Trophoblast cell (in vitro differentiated cells and primary cell): Measurements from ENCODE around the gene EIF3A.

Experiments
- DNase-seq, 2 donors: peaks; one replicate each; pipeline ENCODE4 v3.0.0-alpha.2; 2016
- H2AFZ ChIP-seq: 2 replicates; pipeline ENCODE4 v1.6.1; 2013; ENCODE audit warnings: low read length, moderate library complexity, mild to moderate bottlenecking; ENCODE audit not compliant: insufficient read depth, poor library complexity
- H2AK5ac ChIP-seq: 2 replicates; pipeline ENCODE4 v1.6.1; 2013; ENCODE audit warnings: mild to moderate bottlenecking, low read length
- H2BK120ac ChIP-seq: 2 replicates; pipeline ENCODE4 v1.6.1; 2013; ENCODE audit warnings: low read length, mild to moderate bottlenecking, moderate library complexity; ENCODE audit not compliant: insufficient read depth, poor library complexity
- H2BK12ac ChIP-seq: 2 replicates; pipeline ENCODE4 v1.6.1; 2013; ENCODE audit warnings: mild to moderate bottlenecking, low read length, moderate library complexity
- H2BK5ac ChIP-seq: 2 replicates; pipeline ENCODE4 v1.6.1; 2013; ENCODE audit warnings: low read length, low read depth, moderate library complexity, mild to moderate bottlenecking; ENCODE audit not compliant: poor library complexity
- H3K14ac ChIP-seq: 2 replicates; pipeline ENCODE4 v1.6.1; 2013; ENCODE audit warnings: mild to moderate bottlenecking, low read length
- H3K18ac ChIP-seq: 2 replicates; pipeline ENCODE4 v1.6.1; 2013; ENCODE audit warnings: mild to moderate bottlenecking, low read length
- H3K23ac ChIP-seq: 2 replicates; pipeline ENCODE4 v1.6.1; 2013; ENCODE audit warnings: low read length
- H3K27ac ChIP-seq: 2 replicates; pipeline ENCODE4 v1.5.1; 2013; ENCODE audit warnings: low read depth, mild to moderate bottlenecking, inconsistent platforms, low read length, moderate library complexity
- H3K27me3 ChIP-seq: 2 replicates; pipeline ENCODE4 v1.6.1; 2013; ENCODE audit warnings: inconsistent platforms, mild to moderate bottlenecking, low read length, moderate library complexity; ENCODE audit not compliant: insufficient read depth
- H3K36me3 ChIP-seq, 2 experiments: 1 replicate in 1 of 2; 2 replicates in 1 of 2; pipeline ENCODE4 v1.6.1; 2013; ENCODE audit warnings: low read length in 2 of 2, mild to moderate bottlenecking in 2 of 2, moderate library complexity in 1 of 2; ENCODE audit not compliant: insufficient read depth in 2 of 2, control insufficient read depth in 1 of 2
- H3K4ac ChIP-seq: 2 replicates; pipeline ENCODE4 v1.6.1; 2013; ENCODE audit warnings: low read depth, mild to moderate bottlenecking, low read length, moderate library complexity
- H3K4me1 ChIP-seq, 2 experiments: 1 replicate in 1 of 2; 2 replicates in 1 of 2; pipeline ENCODE4 v1.6.1; 2013; ENCODE audit warnings: low read length in 2 of 2, mild to moderate bottlenecking in 2 of 2, moderate library complexity in 1 of 2; ENCODE audit not compliant: insufficient read depth in 2 of 2, control insufficient read depth in 1 of 2
- H3K4me2 ChIP-seq: 2 replicates; pipeline ENCODE4 v1.6.1; 2013; ENCODE audit warnings: inconsistent platforms, mild to moderate bottlenecking, low read length, moderate library complexity
- H3K4me3 ChIP-seq: 2 replicates; pipeline ENCODE4 v1.5.1; 2013; ENCODE audit warnings: mild to moderate bottlenecking, low read depth, low read length, inconsistent platforms
- H3K79me1 ChIP-seq: one replicate; pipeline ENCODE4 v1.6.1; 2013; ENCODE audit warnings: low read length
- H3K79me2 ChIP-seq: 2 replicates; pipeline ENCODE4 v1.6.1; 2013; ENCODE audit warnings: low read length, mild to moderate bottlenecking; ENCODE audit not compliant: control insufficient read depth, insufficient read depth, poor library complexity
- H3K9ac ChIP-seq: 2 replicates; pipeline ENCODE4 v1.6.1; 2013; ENCODE audit warnings: mild to moderate bottlenecking, low read length
- H3K9me3 ChIP-seq: 2 replicates; pipeline ENCODE4 v1.6.1; 2013; ENCODE audit warnings: low read depth, mild to moderate bottlenecking, control low read depth, inconsistent platforms, low read length; ENCODE audit not compliant: insufficient read depth
- H4K12ac ChIP-seq: 2 replicates; pipeline ENCODE4 v1.6.1; 2013; ENCODE audit warnings: low read depth, mild to moderate bottlenecking, low read length, moderate library complexity
- H4K8ac ChIP-seq: 2 replicates; pipeline ENCODE4 v1.6.1; 2013; ENCODE audit warnings: low read depth, mild to moderate bottlenecking, low read length, moderate library complexity
- H4K91ac ChIP-seq: one replicate; pipeline ENCODE4 v1.6.1; 2013; ENCODE audit warnings: low read depth, mild to moderate bottlenecking, low read length, moderate library complexity
- WGBS: extraction: QIAGEN DNeasy Blood & Tissue Kit; methylation state at CpG from one replicate; pipeline ENCODE4 v1.1.7; 2013; ENCODE audit warnings: missing lambda C conversion rate; ENCODE audit not compliant: insufficient read length, insufficient coverage; ENCODE audit errors: extremely low coverage; 5-methylcytosine and 5-hydroxymethylcytosine counted together

EIF3A gene

GRCh38 chr10:119020627-119020946 is 60.0 kb downstream of the EIF3A start:
- WGBS: no CpG with 5 or more reads among the region's 2 CpGs
- no peaks in the 10 kb centered on the region for H3K36me3 ChIP-seq

GRCh38 chr10:119007211-119007574 is 73.4 kb downstream of the EIF3A start:
- no peaks in the 10 kb centered on the region for H3K36me3 ChIP-seq
- H4K12ac ChIP-seq: no peak overlapping the region
- no peak overlapping the region for H3K27ac ChIP-seq
- no peaks in the 10 kb centered on the region for H3K79me2 ChIP-seq
- no peak overlapping the region for H2AK5ac ChIP-seq
- no peak overlapping the region for H3K4me2 ChIP-seq
- H2BK5ac ChIP-seq: no peak overlapping the region
- no peak overlapping the region for H3K18ac ChIP-seq
- H3K79me1 ChIP-seq: no peaks in the 10 kb centered on the region
- DNase-seq: no peak
- no peak overlapping the region for H3K4ac ChIP-seq
- H3K27me3 ChIP-seq: no peaks in the 10 kb centered on the region
- H3K9me3 ChIP-seq: peaks cover 2% of the 10 kb centered on the region
- H2AFZ ChIP-seq: no peak overlapping the region
- H3K9ac ChIP-seq: no peak overlapping the region
- H3K4me1 ChIP-seq: peaks cover 3 to 4% of the 10 kb centered on the region in 2 experiments
- H3K4me3 ChIP-seq: no peak overlapping the region
- no CpG with 5 or more reads among the region's 4 CpGs for WGBS
- H4K8ac ChIP-seq: no peak overlapping the region
- H4K91ac ChIP-seq: no peak overlapping the region
- no peak overlapping the region for H3K14ac ChIP-seq
- no peak overlapping the region for H2BK120ac ChIP-seq
- H2BK12ac ChIP-seq: no peak overlapping the region
- H3K23ac ChIP-seq: no peak overlapping the region

More at GRCh38 chr10:119020627-119020946, 60.0 kb downstream of the EIF3A start:
- H3K4me2 ChIP-seq: no peak overlapping the region
- no peak overlapping the region for H3K14ac ChIP-seq
- no peak overlapping the region for H2BK120ac ChIP-seq
- no peaks in the 10 kb centered on the region for H3K9me3 ChIP-seq
- H4K8ac ChIP-seq: no peak overlapping the region
- no peak overlapping the region for H4K12ac ChIP-seq
- no peak overlapping the region for H3K9ac ChIP-seq
- H3K4ac ChIP-seq: no peak overlapping the region
- H2BK5ac ChIP-seq: no peak overlapping the region
- H3K23ac ChIP-seq: no peak overlapping the region
- no peak overlapping the region for H4K91ac ChIP-seq
- H3K27me3 ChIP-seq: no peaks in the 10 kb centered on the region
- H2AK5ac ChIP-seq: no peak overlapping the region
- no peak overlapping the region for H3K4me3 ChIP-seq
- H3K4me1 ChIP-seq: peaks cover 25 to 28% of the 10 kb centered on the region in 2 experiments
- H2BK12ac ChIP-seq: no peak overlapping the region
- no peak for DNase-seq
- peaks cover 2% of the 10 kb centered on the region for H3K79me2 ChIP-seq
- H3K79me1 ChIP-seq: no peaks in the 10 kb centered on the region
- no peak overlapping the region for H3K18ac ChIP-seq
- H3K27ac ChIP-seq: no peak overlapping the region
- no peak overlapping the region for H2AFZ ChIP-seq

DNA sequence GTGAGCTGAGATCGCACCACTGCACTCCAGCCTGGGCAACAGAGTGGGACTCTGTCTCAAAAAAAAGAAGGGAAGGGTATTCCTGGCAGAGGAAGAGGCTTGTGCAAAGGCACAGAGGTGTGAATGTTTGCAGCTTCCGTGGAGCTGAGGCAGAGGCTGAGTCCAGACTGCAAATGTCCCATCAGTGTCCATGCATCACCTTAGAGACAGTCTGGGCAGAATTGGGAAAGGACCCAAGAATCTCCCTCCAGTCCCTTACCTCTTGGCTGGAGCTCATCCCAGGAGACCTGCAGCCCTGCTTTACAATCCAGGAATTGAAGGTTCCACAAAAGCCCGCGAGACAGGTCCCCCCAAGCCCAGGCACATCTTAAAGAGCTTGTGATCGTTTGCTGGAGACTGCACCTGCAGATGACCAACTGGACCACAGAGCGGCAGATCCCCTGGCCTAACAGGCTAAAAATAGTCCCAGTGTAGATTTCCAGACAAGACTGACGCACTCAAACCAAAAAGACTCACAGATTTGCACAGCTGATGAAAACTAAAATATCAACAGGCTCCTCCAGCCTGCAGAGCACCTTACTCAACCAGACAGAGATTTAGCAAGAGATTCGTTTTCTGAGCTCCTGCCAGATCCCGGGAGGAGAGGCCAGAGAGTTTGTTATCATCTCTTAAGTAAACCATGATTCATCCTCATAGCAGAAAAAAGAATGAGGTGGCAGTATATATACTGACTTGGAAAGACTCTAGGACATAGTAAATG is 74.0 kb downstream of the EIF3A start:
- Histone ChIP-seq H3K27me3 (no peaks in the 10 kb centered on the region), H3K14ac (no peak overlapping the region), H3K79me2 (no peaks in the 10 kb centered on the region), H2AFZ (no peak overlapping the region), H2BK12ac (no peak overlapping the region), H2BK120ac (no peak overlapping the region), H4K12ac (no peak overlapping the region), H3K36me3 (no peaks in the 10 kb centered on the region), H2BK5ac (no peak overlapping the region), H3K18ac (no peak overlapping the region), H3K4me3 (no peak overlapping the region), H3K4me1 (peaks cover 3 to 4% of the 10 kb centered on the region in 2 experiments), H3K4me2 (no peak overlapping the region), H3K79me1 (no peaks in the 10 kb centered on the region), H2AK5ac (no peak overlapping the region), H3K9me3 (peaks cover 2% of the 10 kb centered on the region), H4K91ac (no peak overlapping the region), H3K27ac (peak overlapping the region; percentile 4), H3K4ac (no peak overlapping the region), H4K8ac (no peak overlapping the region), H3K23ac (no peak overlapping the region), H3K9ac (no peak overlapping the region)
- DNase-seq: peak; percentile 78 to 81
- WGBS: no CpG with 5 or more reads among the region's 9 CpGs

GRCh38 chr10:119005362-119006043 is 75.1 kb downstream of the EIF3A start:
- Histone ChIP-seq H2BK5ac (no peak overlapping the region), H2AFZ (no peak overlapping the region), H3K79me1 (no peaks in the 10 kb centered on the region), H3K4me1 (peaks cover 3 to 4% of the 10 kb centered on the region in 2 experiments), H2BK12ac (no peak overlapping the region), H2AK5ac (no peak overlapping the region), H4K12ac (no peak overlapping the region), H3K4ac (no peak overlapping the region), H3K9ac (no peak overlapping the region), H3K23ac (no peak overlapping the region), H3K27me3 (no peaks in the 10 kb centered on the region), H3K14ac (no peak overlapping the region), H3K18ac (no peak overlapping the region), H2BK120ac (no peak overlapping the region), H3K27ac (no peak overlapping the region), H4K8ac (no peak overlapping the region), H3K4me2 (no peak overlapping the region), H3K9me3 (peaks cover 2% of the 10 kb centered on the region), H3K79me2 (no peaks in the 10 kb centered on the region), H3K4me3 (no peak overlapping the region), H3K36me3 (no peaks in the 10 kb centered on the region), H4K91ac (no peak overlapping the region)
- DNase-seq: no peak
- WGBS: no CpG with 5 or more reads among the region's 9 CpGs
